Fibroblast of skin of abdomen (primary cell): Measurements from ENCODE around the gene KDM5A.
A peak's percentile ranks its signal among the peaks of the same experiment; 100 is the strongest.

Source experiments
- DNase-seq: peaks from one replicate; pipeline ENCODE4 v3.0.0-alpha.2; 2013

Gene KDM5A

GRCh38 chr12:271161-271560 is 118.0 kb downstream of the KDM5A start:
- DNase-seq: no peak

DNA sequence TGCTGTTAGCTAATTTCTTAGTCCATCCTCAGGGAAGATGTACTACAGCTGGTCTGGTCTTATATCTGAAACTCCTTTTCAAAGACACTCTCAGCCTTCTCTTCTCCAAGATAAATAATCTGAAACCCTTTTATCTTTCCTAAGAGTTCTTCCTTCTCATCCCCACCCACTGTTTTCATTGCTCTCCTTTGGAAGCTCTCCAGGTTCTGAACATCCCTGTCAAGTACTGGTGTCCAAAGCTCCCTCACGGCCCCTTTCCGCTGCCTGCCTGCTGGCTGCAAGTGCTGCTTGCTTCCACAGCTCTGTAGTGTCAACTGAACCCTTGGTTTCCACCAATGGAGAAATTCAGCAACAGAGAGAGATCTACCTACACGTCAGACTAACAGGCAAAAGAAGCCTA is 119.9 kb downstream of the KDM5A start:
- DNase-seq: peak; percentile 4

DNA sequence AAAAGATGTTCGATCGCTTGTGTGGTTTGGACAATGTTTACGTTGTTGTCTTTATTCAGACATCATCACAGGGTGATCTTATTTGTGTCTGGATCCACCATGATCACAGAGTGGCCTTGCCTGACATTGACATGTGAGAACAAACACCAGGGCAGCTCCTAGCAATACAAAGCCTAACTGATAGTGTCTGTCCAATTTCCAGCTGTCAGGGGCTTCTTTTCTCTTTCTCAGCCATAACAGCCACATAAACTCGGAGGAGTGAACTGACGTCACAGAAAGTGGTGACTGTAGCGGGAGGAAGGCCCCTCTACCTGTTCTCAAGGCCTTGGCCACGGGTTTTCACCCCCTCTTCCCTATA is 120.7 kb downstream of the KDM5A start:
- no peak for DNase-seq

DNA sequence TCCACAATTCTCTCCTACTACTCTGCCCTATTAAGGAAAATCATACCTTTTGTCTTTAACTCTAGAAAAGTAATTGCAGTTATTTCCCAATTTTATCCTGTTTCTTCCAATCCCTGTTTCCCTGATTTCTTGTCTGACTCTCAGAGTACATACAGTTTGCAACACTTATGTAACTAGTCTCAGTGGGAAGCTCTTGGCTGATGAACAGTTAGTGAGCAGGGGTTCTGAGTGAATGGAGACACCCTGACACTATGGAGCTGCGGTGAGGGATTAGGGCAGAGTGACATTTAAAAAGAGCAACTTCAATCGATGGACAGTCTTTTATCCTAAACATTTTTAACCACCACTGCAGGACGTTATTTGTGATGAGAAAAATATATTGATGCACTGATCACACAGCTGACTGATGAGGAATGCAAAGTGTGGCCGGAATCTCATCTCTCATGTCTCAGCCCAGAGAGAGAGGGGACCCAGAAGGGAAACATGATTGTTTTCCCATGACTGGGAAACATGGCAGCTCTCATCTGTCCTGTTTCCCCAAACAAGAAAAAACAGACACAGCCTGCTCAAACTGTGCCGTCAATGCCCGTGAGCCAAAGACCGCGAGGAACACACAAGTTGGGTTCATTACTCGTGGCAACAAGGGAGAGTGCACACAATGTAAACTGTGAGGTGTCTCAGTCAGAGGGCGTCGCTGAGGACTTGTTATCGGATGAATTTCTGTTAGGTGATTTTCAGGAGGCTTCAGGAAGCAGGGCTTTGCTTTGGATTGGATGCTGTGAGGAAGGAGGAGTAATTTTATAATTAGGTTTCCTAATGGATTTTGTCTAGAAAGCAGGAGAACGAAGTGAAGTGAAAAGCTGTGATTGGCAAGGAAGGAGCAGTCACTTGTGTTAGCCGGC is 121.3 kb downstream of the KDM5A start:
- DNase-seq: no peak

GRCh38 chr12:265096-265495 is 124.0 kb downstream of the KDM5A start:
- DNase-seq: no peak

DNA sequence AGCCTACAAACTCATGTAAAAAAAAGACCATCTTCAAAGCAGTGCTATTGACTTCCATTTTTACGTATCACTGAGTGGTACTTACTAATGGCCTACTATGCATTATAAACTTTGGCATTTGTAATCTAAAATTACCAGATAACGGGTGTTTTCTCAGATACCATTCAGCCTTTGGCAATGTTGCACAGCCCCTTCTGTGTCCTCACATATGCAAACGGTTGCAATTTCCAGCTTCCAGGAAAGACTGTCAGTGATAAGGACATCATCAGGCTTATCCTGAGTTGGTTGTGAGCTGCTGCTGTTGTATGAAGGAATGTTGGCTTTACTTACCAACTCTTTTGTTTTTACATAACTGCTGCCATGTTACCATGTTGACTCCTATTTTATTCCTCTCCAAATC is 124.9 kb downstream of the KDM5A start:
- DNase-seq: no peak

DNA sequence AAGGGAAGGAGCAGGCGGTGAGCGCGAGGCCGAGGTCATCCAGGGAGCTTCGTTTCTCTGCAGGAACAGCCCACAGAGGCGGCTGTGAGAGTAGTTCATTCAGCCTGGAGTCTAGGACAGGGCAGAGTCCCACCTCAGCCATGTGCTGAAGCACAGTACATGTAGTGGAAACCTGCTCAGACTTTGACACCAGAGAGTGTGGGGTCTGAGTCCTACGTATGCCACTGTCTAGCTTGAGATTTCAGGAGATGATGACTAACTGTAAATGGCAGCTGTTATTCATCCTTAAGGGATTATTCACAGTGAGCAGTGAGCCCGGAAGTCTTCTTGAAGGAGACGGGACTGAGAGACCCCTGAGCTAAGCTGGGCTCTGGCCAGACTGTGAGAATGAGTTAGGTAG is 125.5 kb downstream of the KDM5A start:
- peak; percentile 66 for DNase-seq

DNA sequence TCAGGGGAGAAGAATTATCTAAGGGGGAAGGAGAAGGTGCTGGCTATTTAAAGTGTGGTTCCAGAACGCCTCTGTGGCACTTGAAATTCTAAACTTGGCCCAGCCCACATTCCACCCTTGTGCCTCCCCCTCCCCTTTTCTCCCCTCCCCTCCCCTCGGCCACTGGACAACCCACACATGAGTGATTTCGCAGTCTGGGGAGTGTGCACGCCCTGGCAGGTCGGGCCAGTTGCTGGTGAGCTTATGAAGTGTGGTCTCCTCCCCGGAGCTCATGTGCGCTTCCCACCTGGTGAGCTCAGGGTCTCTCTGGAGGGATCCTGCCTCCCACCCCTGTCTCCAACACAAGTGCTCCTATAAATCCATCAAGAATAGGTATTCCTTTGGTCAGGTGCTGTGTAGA is 126.3 kb downstream of the KDM5A start, which contains the start of gene SLC6A13:
Gene SLC6A13, minus strand, starts transcription at position 20 of the 400 bp plus-strand sequence. CDS start 2,784 bp downstream, outside the sequence.
- peak; percentile 14 for DNase-seq

GRCh38 chr12:262113-262512 is 127.0 kb downstream of the KDM5A start:
- no peak for DNase-seq

- DNase-seq: no peak
Observed at GRCh38 chr12:257521-258321, 131.4 kb downstream of the KDM5A start.

GRCh38 chr12:256958-257357 is 132.2 kb downstream of the KDM5A start:
- DNase-seq: no peak

GRCh38 chr12:256225-256624 is 132.9 kb downstream of the KDM5A start:
- DNase-seq: no peak

DNA sequence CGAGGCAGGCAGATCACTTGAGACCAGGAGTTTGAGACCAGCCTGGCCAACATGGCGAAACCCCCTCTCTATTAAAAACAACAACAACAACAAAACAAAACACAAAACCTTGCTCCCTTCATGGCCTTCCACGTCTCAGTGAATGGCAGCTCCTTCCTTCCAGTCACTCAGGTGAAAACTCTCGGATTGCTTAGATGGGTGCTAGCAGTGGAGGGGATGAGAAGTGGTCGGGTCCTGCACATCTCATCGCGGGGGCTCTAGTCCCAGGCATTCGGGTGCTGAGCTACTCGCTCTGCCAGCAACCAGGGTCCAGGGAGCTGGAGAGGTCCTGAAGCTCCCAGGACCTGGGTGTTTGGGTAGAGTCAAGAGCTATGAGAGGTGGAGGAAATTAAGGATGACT is 134.2 kb downstream of the KDM5A start:
- DNase-seq: no peak

DNA sequence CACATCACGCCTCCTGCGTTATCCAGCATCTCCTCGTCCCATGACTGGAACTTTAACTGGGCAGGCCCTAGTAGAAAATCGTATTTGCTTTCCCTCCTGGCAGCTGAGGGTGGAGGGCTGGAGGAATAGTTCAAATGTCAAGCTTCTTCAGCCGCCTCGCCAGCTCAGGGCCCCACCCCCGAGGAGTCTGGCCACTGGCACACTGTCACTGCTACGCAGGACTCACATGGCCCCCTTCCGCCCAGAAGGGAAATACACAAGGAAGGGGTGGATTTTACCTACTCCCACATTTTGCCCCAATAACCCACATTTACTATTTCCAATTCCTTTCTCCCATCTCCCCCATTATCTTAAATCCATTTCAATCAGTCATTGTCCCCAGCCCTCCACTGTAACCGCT is 135.1 kb downstream of the KDM5A start:
- DNase-seq: no peak

- DNase-seq: no peak
Observed at GRCh38 chr12:253116-253831, 135.8 kb downstream of the KDM5A start.

DNA sequence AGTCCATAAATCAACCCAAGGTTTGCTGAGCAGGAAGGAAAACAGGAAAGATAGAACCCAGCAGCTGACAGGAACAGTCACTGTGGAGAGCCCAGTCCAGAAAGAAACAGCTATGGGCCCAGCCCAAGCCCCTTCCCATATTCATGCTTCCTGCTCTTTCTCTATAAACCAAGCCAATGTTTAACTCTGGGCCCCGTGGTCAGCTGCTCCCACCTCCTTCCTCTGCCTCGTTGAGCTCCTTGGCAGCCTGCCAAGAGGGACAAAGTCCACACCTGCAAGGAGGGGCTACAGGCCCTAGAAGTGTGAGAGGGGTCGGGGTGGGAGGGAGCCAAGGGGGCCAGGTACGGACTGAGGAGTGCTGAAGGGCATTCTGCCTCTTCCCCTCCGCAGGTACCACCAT is 136.5 kb downstream of the KDM5A start:
- DNase-seq: no peak

- no peak for DNase-seq
Observed at GRCh38 chr12:247271-247670, 141.8 kb downstream of the KDM5A start.

- DNase-seq: no peak
Observed at GRCh38 chr12:243381-243780, 145.7 kb downstream of the KDM5A start.

DNA sequence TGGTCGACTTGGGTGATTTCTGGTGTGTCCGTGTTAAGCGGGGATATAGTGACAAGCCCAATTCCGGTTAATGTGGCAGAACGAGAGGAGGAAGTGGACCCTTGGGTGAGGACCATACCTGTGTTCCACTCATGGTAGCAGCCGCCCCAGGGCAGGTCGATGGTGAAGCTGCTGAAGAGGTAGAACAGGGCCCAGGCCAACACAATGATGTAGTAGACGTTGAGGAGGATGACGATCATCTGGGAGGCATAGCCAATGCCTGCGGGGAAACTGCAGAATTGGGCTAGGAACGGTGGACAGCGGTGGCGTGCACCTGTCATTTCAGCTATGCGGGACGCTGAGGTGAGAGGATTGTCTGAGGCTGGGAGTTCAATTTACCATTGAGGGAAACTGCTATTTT is 146.6 kb downstream of the KDM5A start:
- no peak for DNase-seq

- no peak for DNase-seq
Observed at GRCh38 chr12:241266-241665, 147.9 kb downstream of the KDM5A start.

GRCh38 chr12:240566-240965 is 148.6 kb downstream of the KDM5A start:
- DNase-seq: no peak

GRCh38 chr12:238736-239398 is 150.3 kb downstream of the KDM5A start:
- no peak for DNase-seq

DNA sequence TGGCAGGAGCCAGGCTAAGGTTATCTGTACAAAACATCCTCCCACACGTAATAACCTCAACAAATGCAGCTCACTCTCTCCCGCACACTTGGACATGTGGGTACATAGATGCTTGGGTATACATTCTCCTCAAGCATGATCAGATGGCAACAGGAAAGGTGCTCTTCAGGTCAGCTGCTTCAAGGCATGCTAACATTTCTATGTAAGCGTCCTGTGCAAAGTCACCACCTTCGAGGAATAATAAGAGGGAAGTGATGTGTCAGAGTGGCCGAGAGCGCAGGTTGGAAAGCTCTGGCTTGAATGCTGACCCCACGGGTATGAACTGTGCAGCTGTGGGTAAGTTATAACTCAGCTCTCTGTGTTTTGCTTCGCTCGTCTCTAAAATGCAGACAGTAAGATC is 151.0 kb downstream of the KDM5A start:
- no peak for DNase-seq
